C4-2B (cell line): ENCODE measurements around the gene HCRT.

Experiments
- H3K27ac ChIP-seq: fragments of 450-650 bp; 2 replicates; pipeline ENCODE4 v1.5.1; 2017
- CTCF ChIP-seq: fragments of 450-650 bp; conservative IDR thresholded peaks from 2 replicates; pipeline ENCODE4 v1.5.1; 2017; ENCODE audit warnings: mild to moderate bottlenecking
- ZFX ChIP-seq: fragments of 450-650 bp; IDR thresholded peaks from 2 replicates; pipeline ENCODE4 v1.6.1; 2017

Gene HCRT

GRCh38 chr17:42184713-42185620 is at the start of gene HCRT:
Gene HCRT, minus strand, starts transcription at chr17:42185452. Its CDS starts 87 bp downstream, at chr17:42185365.
- TF ChIP-seq CTCF, result no peak
- TF ChIP-seq ZFX, result no peak
- H3K27ac ChIP-seq, result no peak within 1 kb of the TSS

GRCh38 chr17:42233994-42234393 is 48.7 kb upstream of the HCRT start:
- no peak overlapping the region for H3K27ac ChIP-seq
- TF ChIP-seq ZFX (no peak), CTCF (no peak)

- TF ChIP-seq CTCF (no peak), ZFX (no peak)
These were observed 47.9 kb upstream of the HCRT start for GRCh38 chr17:42233156-42233555.

GRCh38 chr17:42230225-42230624 is 45.0 kb upstream of the HCRT start:
- TF ChIP-seq ZFX, result no peak
- TF ChIP-seq CTCF, result no peak
- no peak overlapping the region for H3K27ac ChIP-seq

More at GRCh38 chr17:42233156-42233555, 47.9 kb upstream of the HCRT start:
- H3K27ac ChIP-seq, result no peak overlapping the region

GRCh38 chr17:42227849-42228700 is 42.8 kb upstream of the HCRT start:
- no peak overlapping the region for H3K27ac ChIP-seq
- no peak for TF ChIP-seq ZFX
- no peak for TF ChIP-seq CTCF

GRCh38 chr17:42225646-42226045 is 40.4 kb upstream of the HCRT start:
- no peak overlapping the region for H3K27ac ChIP-seq
- TF ChIP-seq CTCF (no peak), ZFX (no peak)

GRCh38 chr17:42224651-42225050 is 39.4 kb upstream of the HCRT start:
- TF ChIP-seq ZFX (no peak), CTCF (no peak)

More at GRCh38 chr17:42224651-42225050, 39.4 kb upstream of the HCRT start:
- no peak overlapping the region for H3K27ac ChIP-seq
